K562 (cell line): Measurements from ENCODE around the gene SKAP1. TPM values are rescaled to one million over a fixed set of nuclear protein-coding genes. Genes with fewer than 3 reads are reported as not detected.

Experiments
- ESRRB ChIP-seq: fragments of 250-450 bp; sonication (Bioruptor Pico); IDR thresholded peaks from 2 replicates; pipeline ENCODE4 v1.5.0; 2020; ENCODE audit warnings: mild to moderate bottlenecking, moderate library complexity, borderline replicate concordance
- FOXM1 ChIP-seq, 2 experiments: fragments of 450-650 bp in 1 of 2; sonication (generic) in 1 of 2; formaldehyde crosslinking in 1 of 2; IDR thresholded peaks; 2 replicates each; pipeline versions ENCODE4 v1.6.1 to v1.9.0; 2017 to 2022; ENCODE audit warnings: low read depth in 2 of 2, mild to moderate bottlenecking in 2 of 2, missing genetic modification reagents in 1 of 2, moderate library complexity in 1 of 2
- RBM15 ChIP-seq: fragments of 200-400 bp; formaldehyde crosslinking; IDR thresholded peaks from 2 replicates; pipeline ENCODE4 v1.6.1; 2018; ENCODE audit warnings: mild to moderate bottlenecking, low read length, moderate library complexity; ENCODE audit not compliant: insufficient read depth
- RBM39 ChIP-seq: fragments of 200-400 bp; formaldehyde crosslinking; optimal IDR thresholded peaks from 2 replicates; pipeline ENCODE3; 2018; ENCODE audit warnings: low read depth, low read length
- RFX1 ChIP-seq: fragments of 450-650 bp; IDR thresholded peaks from 2 replicates; pipeline ENCODE4 v1.6.1; 2016; ENCODE audit warnings: mild to moderate bottlenecking, moderate library complexity
- RFX5 ChIP-seq: IDR thresholded peaks from 2 replicates; pipeline ENCODE4 v1.6.1; 2011; ENCODE audit warnings: low read depth, mild to moderate bottlenecking, improper control_type of control experiment, low read length
- SETDB1 ChIP-seq: IDR thresholded peaks from one replicate; pipeline ENCODE4 v1.6.1; 2012; ENCODE audit warnings: low read length, control low read depth, inconsistent platforms
- SFPQ ChIP-seq: fragments of 200-400 bp; formaldehyde crosslinking; IDR thresholded peaks from 2 replicates; pipeline ENCODE4 v1.6.1; 2017; ENCODE audit warnings: mild to moderate bottlenecking, low read depth, low read length, moderate library complexity
- SMARCA4 ChIP-seq: fragments of 450-650 bp; IDR thresholded peaks from 2 replicates; pipeline ENCODE4 v1.6.1; 2016
- TCFL5 ChIP-seq: fragments of 250-450 bp; sonication (Bioruptor Pico); conservative IDR thresholded peaks from 2 replicates; pipeline ENCODE4 v1.6.1; 2021; ENCODE audit warnings: mild to moderate bottlenecking, moderate library complexity, matching md5 sums
- XRCC4 ChIP-seq: IDR thresholded peaks from one replicate; pipeline ENCODE4 v1.6.1; 2011; ENCODE audit not compliant: insufficient read depth, insufficient read length; ENCODE audit errors: extremely low read depth
- ZNF584 ChIP-seq: fragments of 200-800 bp; sonication (Bioruptor generic); IDR thresholded peaks from 2 replicates; pipeline ENCODE4 v1.6.1; 2016; ENCODE audit warnings: low read depth, mild to moderate bottlenecking, missing genetic modification characterization, missing compliant biosample characterization
- polyA plus RNA-seq, 8 experiments: library from polyadenylated mRNA; depleted of rRNA in 4 of 8; stranded (reverse) in 5 of 8; unstranded in 3 of 8; fragments of >200 nt; fragmentation: Nextera tagmentation in 2 of 8; fragmentation: Illumina TruSeq in 1 of 8; extraction: Ambion mirVana in 2 of 8; extraction: Trizol in 1 of 8; gene quantifications; 2 replicates each; pipeline versions ENCODE4 v1.2.1 to v1.2.3, GENCODE V29; 2011 to 2014; ENCODE audit warnings: inconsistent platforms in 1 of 8, missing spikeins in 1 of 8
- total RNA-seq, 7 experiments: library from RNA; depleted of rRNA in 6 of 7; stranded (reverse); fragments of >200 nt in 6 of 7; fragmentation: Illumina TruSeq in 2 of 7; extraction: Trizol in 2 of 7; gene quantifications; 2 replicates each; pipeline versions ENCODE4 v1.2.1 to v1.2.3, GENCODE V29; 2011 to 2021; ENCODE audit warnings: low replicate concordance in 1 of 7

Gene SKAP1
- total and polyA plus RNA-seq, 9 of the 15 experiments (the other 6 are each of a cell fraction or from before 2014, with no cell fraction given) = 0.06 to 0.80 (median 0.10) TPM; not detected in 4

- TF ChIP-seq SFPQ (no peak), ZNF584 (CRISPR knock-in tag) (no peak), TCFL5 (CRISPR knock-in tag) (no peak), SMARCA4 (no peak), FOXM1 (IDR thresholded peaks at IDR 0.05; ENCODE audit: low read depth) (no peak), FOXM1 (CRISPR knock-in tag; IDR thresholded peaks at IDR 0.05; ENCODE audit: low read depth) (no peak), ESRRB (no peak), RBM15 (no peak), RFX5 (no peak), XRCC4 (no peak), RBM39 (no peak), SETDB1 (no peak), RFX1 (no peak)
Observed at GRCh38 chr17:48176471-48176855, 253.6 kb downstream of the SKAP1 start (continued).
